Cortex of kidney (tissue), 1 donor: ENCODE data around the gene GLOD5.

ENCODE experiments used
- DNase-seq: peaks from one replicate; lab custom pipeline; 2025; lab: John Stamatoyannopoulos, UW

GLOD5 gene

GRCh38 chrX:48761674-48762471, at the start of gene GLOD5:
GLOD5 (plus strand) TSS chrX:48761747; CDS start chrX:48761791, 44 bp downstream.
- DNase-seq = no peak

GRCh38 chrX:48711929-48712505, 49.5 kb upstream of the GLOD5 start:
- no peak for DNase-seq

- no peak for DNase-seq
These were observed 47.7 kb upstream of the GLOD5 start for GRCh38 chrX:48713847-48714246.

- no peak for DNase-seq
These were observed 47.0 kb upstream of the GLOD5 start for GRCh38 chrX:48714573-48714972.

GRCh38 chrX:48715072-48715471, 46.5 kb upstream of the GLOD5 start:
- DNase-seq = no peak

GRCh38 chrX:48715876-48716502, 45.6 kb upstream of the GLOD5 start:
- no peak for DNase-seq

- DNase-seq = no peak
These were observed 41.6 kb upstream of the GLOD5 start for GRCh38 chrX:48719958-48720357.

- no peak for DNase-seq
These were observed 40.8 kb upstream of the GLOD5 start for GRCh38 chrX:48720577-48721250.

- no peak for DNase-seq
These were observed 39.6 kb upstream of the GLOD5 start for GRCh38 chrX:48721916-48722315.

- no peak for DNase-seq
These were observed 35.0 kb upstream of the GLOD5 start for GRCh38 chrX:48726596-48726995.

GRCh38 chrX:48728653-48729052, 32.9 kb upstream of the GLOD5 start:
- DNase-seq = no peak

- no peak for DNase-seq
These were observed 25.2 kb upstream of the GLOD5 start for GRCh38 chrX:48736303-48736702.

- no peak for DNase-seq
These were observed 24.7 kb upstream of the GLOD5 start for GRCh38 chrX:48736878-48737212.

- no peak for DNase-seq
These were observed 24.2 kb upstream of the GLOD5 start for GRCh38 chrX:48737213-48737938.

GRCh38 chrX:48737940-48738339, 23.6 kb upstream of the GLOD5 start:
- DNase-seq = no peak

- DNase-seq = no peak
These were observed 19.7 kb upstream of the GLOD5 start for GRCh38 chrX:48741834-48742233.

GRCh38 chrX:48745222-48745621, 16.3 kb upstream of the GLOD5 start:
- no peak for DNase-seq

GRCh38 chrX:48747415-48748016, 14.0 kb upstream of the GLOD5 start:
- DNase-seq = no peak

- DNase-seq = no peak
These were observed 12.4 kb upstream of the GLOD5 start for GRCh38 chrX:48749182-48749581.

GRCh38 chrX:48751343-48751742, 10.2 kb upstream of the GLOD5 start:
- DNase-seq = no peak

- DNase-seq = no peak
These were observed 9.0 kb upstream of the GLOD5 start for GRCh38 chrX:48752498-48752897.
